ENCODE measurements around the gene KCNJ11. TPM values are rescaled to one million over a fixed set of nuclear protein-coding genes. Genes with fewer than 3 reads are reported as not detected.

KCNJ11 gene
- total RNA-seq, 4 donors from 2014 or later: 1.7 to 5.1 (median 2.4) TPM

DNA sequence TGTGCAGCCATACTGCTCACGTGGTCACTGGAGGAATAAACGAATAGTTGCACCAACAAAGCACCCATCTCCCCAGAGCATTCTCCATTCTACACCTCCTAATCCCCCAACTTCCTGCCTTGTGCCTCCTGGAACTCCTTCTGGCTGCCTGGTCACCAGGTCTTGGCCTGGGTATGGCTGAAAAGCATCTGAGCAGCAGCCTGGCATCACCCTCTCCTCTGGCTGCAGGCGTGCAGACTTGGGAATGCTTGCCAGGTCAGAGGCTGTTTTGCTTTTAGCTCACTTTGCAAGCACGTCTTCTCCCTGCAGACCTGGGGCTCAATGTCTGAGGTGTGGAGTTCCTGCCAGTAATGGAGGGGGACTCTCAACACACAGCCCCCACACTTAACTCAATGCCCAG is 33.3 kb upstream of the KCNJ11 start:
- Histone ChIP-seq H3K27me3 (peaks cover 50% of the 10 kb centered on the region), H3K4me3 (no peak overlapping the region), H3K4me1 (no peaks in the 10 kb centered on the region), H3K27ac (no peak overlapping the region), H3K36me3 (no peaks in the 10 kb centered on the region), H3K9me3 (no peaks in the 10 kb centered on the region)
- no peak for DNase-seq (ENCODE audit: low spot score in 2 of 2)
- no peak for TF ChIP-seq POLR2A (IDR thresholded peaks at IDR 0.05)
- TF ChIP-seq, protein P1, sequence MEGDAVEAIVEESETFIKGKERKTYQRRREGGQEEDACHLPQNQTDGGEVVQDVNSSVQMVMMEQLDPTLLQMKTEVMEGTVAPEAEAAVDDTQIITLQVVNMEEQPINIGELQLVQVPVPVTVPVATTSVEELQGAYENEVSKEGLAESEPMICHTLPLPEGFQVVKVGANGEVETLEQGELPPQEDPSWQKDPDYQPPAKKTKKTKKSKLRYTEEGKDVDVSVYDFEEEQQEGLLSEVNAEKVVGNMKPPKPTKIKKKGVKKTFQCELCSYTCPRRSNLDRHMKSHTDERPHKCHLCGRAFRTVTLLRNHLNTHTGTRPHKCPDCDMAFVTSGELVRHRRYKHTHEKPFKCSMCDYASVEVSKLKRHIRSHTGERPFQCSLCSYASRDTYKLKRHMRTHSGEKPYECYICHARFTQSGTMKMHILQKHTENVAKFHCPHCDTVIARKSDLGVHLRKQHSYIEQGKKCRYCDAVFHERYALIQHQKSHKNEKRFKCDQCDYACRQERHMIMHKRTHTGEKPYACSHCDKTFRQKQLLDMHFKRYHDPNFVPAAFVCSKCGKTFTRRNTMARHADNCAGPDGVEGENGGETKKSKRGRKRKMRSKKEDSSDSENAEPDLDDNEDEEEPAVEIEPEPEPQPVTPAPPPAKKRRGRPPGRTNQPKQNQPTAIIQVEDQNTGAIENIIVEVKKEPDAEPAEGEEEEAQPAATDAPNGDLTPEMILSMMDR (IDR thresholded peaks at IDR 0.05): no peak
- TF ChIP-seq POLR2AphosphoS5 (IDR thresholded peaks at IDR 0.05): no peak
- TF ChIP-seq EP300 (IDR thresholded peaks at IDR 0.05): no peak
- 43% methylated on average over 4 of the region's 4 CpGs for WGBS

GRCh38 chr11:17418444-17419081 is 30.1 kb upstream of the KCNJ11 start:
- 64% methylated on average over 2 of the region's 2 CpGs for WGBS
- no peak for DNase-seq (ENCODE audit: low spot score in 2 of 2)
- H3K36me3 ChIP-seq: no peaks in the 10 kb centered on the region
- H3K9me3 ChIP-seq: no peaks in the 10 kb centered on the region
- TF ChIP-seq POLR2AphosphoS5 (IDR thresholded peaks at IDR 0.05) (no peak), EP300 (IDR thresholded peaks at IDR 0.05) (no peak), POLR2A (IDR thresholded peaks at IDR 0.05) (no peak)
- TF ChIP-seq, protein P1 (IDR thresholded peaks at IDR 0.05): no peak
- no peaks in the 10 kb centered on the region for H3K4me1 ChIP-seq
- no peak overlapping the region for H3K4me3 ChIP-seq
- no peak overlapping the region for H3K27ac ChIP-seq
- peaks cover 65% of the 10 kb centered on the region for H3K27me3 ChIP-seq

DNA sequence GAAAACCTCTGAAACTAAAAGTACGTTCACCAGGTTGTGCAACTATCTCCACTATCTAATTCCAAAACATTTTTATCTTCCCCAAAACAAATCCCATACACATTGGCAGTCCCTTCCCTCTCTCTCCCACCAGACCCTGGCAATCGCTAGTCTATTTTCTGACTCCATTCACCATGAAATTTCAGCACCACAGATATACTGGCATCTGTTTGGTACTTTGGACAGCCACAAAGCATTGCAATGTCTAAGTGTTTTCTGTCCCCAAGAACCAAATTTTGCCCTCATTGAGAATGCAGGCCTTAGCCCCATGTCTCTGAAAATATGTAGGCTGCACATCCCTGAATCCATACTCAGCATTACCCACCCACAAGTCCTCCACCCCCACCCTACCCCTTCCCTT is 28.0 kb upstream of the KCNJ11 start:
- H3K27ac ChIP-seq: no peak overlapping the region
- no peaks in the 10 kb centered on the region for H3K4me1 ChIP-seq
- H3K36me3 ChIP-seq: no peaks in the 10 kb centered on the region
- H3K27me3 ChIP-seq: peaks cover 62% of the 10 kb centered on the region
- no peak for TF ChIP-seq POLR2AphosphoS5 (IDR thresholded peaks at IDR 0.05)
- TF ChIP-seq POLR2A (IDR thresholded peaks at IDR 0.05): no peak
- TF ChIP-seq, protein P1 (IDR thresholded peaks at IDR 0.05): no peak
- TF ChIP-seq EP300 (IDR thresholded peaks at IDR 0.05): no peak
- no peaks in the 10 kb centered on the region for H3K9me3 ChIP-seq
- 70% methylated on average over 2 of the region's 2 CpGs for WGBS
- no peak for DNase-seq (ENCODE audit: low spot score in 2 of 2)
- H3K4me3 ChIP-seq: no peak overlapping the region

GRCh38 chr11:17415523-17416104 is 27.2 kb upstream of the KCNJ11 start:
- no peak for DNase-seq (ENCODE audit: low spot score in 2 of 2)
- Histone ChIP-seq H3K4me1 (no peaks in the 10 kb centered on the region), H3K27me3 (peaks cover 55% of the 10 kb centered on the region), H3K4me3 (no peak overlapping the region), H3K27ac (no peak overlapping the region), H3K36me3 (no peaks in the 10 kb centered on the region), H3K9me3 (no peaks in the 10 kb centered on the region)
- 74% methylated on average over 3 of the region's 6 CpGs for WGBS
- no peak for TF ChIP-seq EP300 (IDR thresholded peaks at IDR 0.05)

- 77% methylated on average over 5 of the region's 5 CpGs for WGBS
- Histone ChIP-seq H3K27ac (no peak overlapping the region), H3K27me3 (peaks cover 49% of the 10 kb centered on the region), H3K4me1 (no peaks in the 10 kb centered on the region), H3K4me3 (no peak overlapping the region), H3K9me3 (no peaks in the 10 kb centered on the region), H3K36me3 (no peaks in the 10 kb centered on the region)
- TF ChIP-seq, protein P1 (IDR thresholded peaks at IDR 0.05): no peak
- TF ChIP-seq EP300 (IDR thresholded peaks at IDR 0.05): no peak
- DNase-seq (ENCODE audit: low spot score in 2 of 2): no peak
These were observed 26.5 kb upstream of the KCNJ11 start for GRCh38 chr11:17414992-17415391.

Measured in suprapubic skin (tissue), 4 donors.